CD14-positive monocyte (primary cell): ENCODE measurements around the gene RALA. TPM values are rescaled to one million over a fixed set of nuclear protein-coding genes. Genes with fewer than 3 reads are reported as not detected.

ENCODE experiments used
- DNase-seq, 3 donors: peaks; one replicate each; pipeline ENCODE4 v3.0.0-alpha.2; 2011 to 2022
- H2AFZ ChIP-seq: 2 replicates; pipeline ENCODE4 v1.6.0; 2012; ENCODE audit warnings: mild to moderate bottlenecking, low read depth, low read length, inconsistent platforms; ENCODE audit not compliant: insufficient read depth, poor library complexity, severe bottlenecking
- H3K27ac ChIP-seq, 2 donors: 1 replicate in 1 of 2; 2 replicates in 1 of 2; pipeline ENCODE4 v1.5.1; 2012 to 2013; ENCODE audit warnings: low read length in 2 of 2, control low read depth in 1 of 2, inconsistent platforms in 1 of 2, low read depth in 1 of 2, mild to moderate bottlenecking in 1 of 2
- H3K27me3 ChIP-seq, 2 donors: one replicate each; pipeline versions ENCODE4 v1.6.0 to v1.6.1; 2011 to 2013; ENCODE audit warnings: low read length in 2 of 2; ENCODE audit not compliant: control insufficient read depth in 2 of 2, insufficient read depth in 2 of 2
- H3K36me3 ChIP-seq, 2 donors: replicated peaks in 1 of 2; 1 replicate in 1 of 2; 2 replicates in 1 of 2; pipeline versions ENCODE4 v1.5.1 to v1.6.1; 2012 to 2013; ENCODE audit warnings: low read length in 2 of 2, control low read depth in 1 of 2, inconsistent platforms in 1 of 2, mild to moderate bottlenecking in 1 of 2; ENCODE audit not compliant: insufficient read depth in 2 of 2, control insufficient read depth in 1 of 2
- H3K4me1 ChIP-seq, 2 donors: 1 replicate in 1 of 2; 2 replicates in 1 of 2; pipeline versions ENCODE4 v1.5.1 to v1.6.1; 2012 to 2013; ENCODE audit warnings: low read length in 2 of 2, control low read depth in 1 of 2, inconsistent platforms in 1 of 2, mild to moderate bottlenecking in 1 of 2, moderate library complexity in 1 of 2; ENCODE audit not compliant: insufficient read depth in 2 of 2, control insufficient read depth in 1 of 2
- H3K4me2 ChIP-seq: replicated peaks from 2 replicates; pipeline ENCODE3; 2012; ENCODE audit warnings: low read length, moderate library complexity, mild to moderate bottlenecking; ENCODE audit not compliant: poor library complexity, severe bottlenecking; ENCODE audit errors: extremely low read depth
- H3K4me3 ChIP-seq, 3 experiments: fragments of 200-600 bp in 1 of 3; sonication (generic) in 1 of 3; replicated peaks in 1 of 3; 1 replicate in 2 of 3; 2 replicates in 1 of 3; pipeline ENCODE4 v1.5.1; 2011 to 2013; ENCODE audit warnings: low read length in 3 of 3, mild to moderate bottlenecking in 3 of 3, control low read depth in 2 of 3, low read depth in 2 of 3, inconsistent platforms in 1 of 3, moderate library complexity in 1 of 3
- H3K79me2 ChIP-seq: 2 replicates; pipeline ENCODE4 v1.6.0; 2012; ENCODE audit warnings: mild to moderate bottlenecking, control low read depth, inconsistent platforms, low read length, moderate library complexity; ENCODE audit not compliant: insufficient read depth
- H3K9ac ChIP-seq: 2 replicates; pipeline ENCODE4 v1.6.0; 2017; ENCODE audit warnings: low read length, mild to moderate bottlenecking; ENCODE audit not compliant: insufficient read depth, poor library complexity, severe bottlenecking
- H3K9me3 ChIP-seq, 2 donors: replicated peaks in 1 of 2; 1 replicate in 1 of 2; 2 replicates in 1 of 2; pipeline versions ENCODE4 v1.5.1 to v1.6.1; 2012 to 2013; ENCODE audit warnings: low read length in 2 of 2, control low read depth in 1 of 2; ENCODE audit not compliant: control insufficient read depth in 1 of 2, insufficient read depth in 1 of 2
- H4K20me1 ChIP-seq: 2 replicates; pipeline ENCODE4 v1.6.0; 2012; ENCODE audit warnings: mild to moderate bottlenecking, low read length, control low read depth, moderate library complexity; ENCODE audit not compliant: insufficient read depth
- H3K27ac Mint-ChIP-seq, 7 donors: one replicate each; pipeline ENCODE4 v1.8.0; 2020; ENCODE audit warnings: mild to moderate bottlenecking in 7 of 7, mixed read lengths in 7 of 7, moderate library complexity in 6 of 7, inconsistent platforms in 2 of 7
- H3K27me3 Mint-ChIP-seq, 3 donors: one replicate each; pipeline ENCODE4 v1.8.0; 2021 to 2022; ENCODE audit warnings: low read depth in 3 of 3, mild to moderate bottlenecking in 3 of 3, mixed read lengths in 3 of 3, moderate library complexity in 3 of 3, inconsistent platforms in 1 of 3
- H3K36me3 Mint-ChIP-seq, 2 donors: one replicate each; pipeline ENCODE4 v1.8.0; 2020; ENCODE audit warnings: mixed read lengths in 2 of 2, inconsistent platforms in 1 of 2, mild to moderate bottlenecking in 1 of 2
- H3K4me1 Mint-ChIP-seq: one replicate; pipeline ENCODE4 v1.8.0; 2020; ENCODE audit warnings: mild to moderate bottlenecking, mixed read lengths
- H3K4me3 Mint-ChIP-seq, 2 donors: one replicate each; pipeline ENCODE4 v1.8.0; 2020; ENCODE audit warnings: mild to moderate bottlenecking in 2 of 2, mixed read lengths in 2 of 2, moderate library complexity in 1 of 2
- H3K9me3 Mint-ChIP-seq, 7 donors: one replicate each; pipeline ENCODE4 v1.8.0; 2020 to 2022; ENCODE audit warnings: mixed read lengths in 7 of 7, mild to moderate bottlenecking in 6 of 7, moderate library complexity in 6 of 7, inconsistent platforms in 2 of 7
- CTCF ChIP-seq: fragments of 200-600 bp; IDR thresholded peaks from one replicate; pipeline ENCODE4 v1.8.0; 2022; ENCODE audit warnings: antibody characterized with exemption, mild to moderate bottlenecking
- WGBS: methylation state at CpG from one replicate; pipeline ENCODE4 v1.1.5; 2013; ENCODE audit warnings: missing lambda C conversion rate; ENCODE audit not compliant: insufficient coverage; 5-methylcytosine and 5-hydroxymethylcytosine counted together
- intact Hi-C, 2 donors: fragments of 100-400 bp; cut with micrococcal nuclease; formaldehyde crosslinking; loops; one replicate each; pipeline versions ENCODE4 v1.15.0 to v1.15.1; 2023
- polyA plus RNA-seq, 3 donors: library from polyadenylated mRNA; depleted of rRNA in 1 of 3; unstranded in 2 of 3; stranded (reverse) in 1 of 3; fragments of 300-500 nt in 2 of 3; fragments of >200 nt in 1 of 3; fragmentation: Illumina TruSeq in 2 of 3; gene quantifications; 1 replicate in 2 of 3; 2 replicates in 1 of 3; pipeline ENCODE4 v1.2.3, GENCODE V29; 2012 to 2021

Gene RALA
- polyA plus RNA-seq, 3 donors: 5.9 to 32.0 (median 30.8) TPM

GRCh38 chr7:39589323-39590111 is 33.9 kb upstream of the RALA start:
- peak; percentile 76 to 93 (median 86) for DNase-seq
- no peak overlapping the region for H2AFZ ChIP-seq
- no peaks in the 10 kb centered on the region for H3K79me2 ChIP-seq
- Mint-ChIP-seq H3K27ac (peak overlapping the region; percentile 19 to 89 (median 73)), H3K4me3 (no peak overlapping the region), H3K4me1 (peaks cover 22% of the 10 kb centered on the region), H3K36me3 (no peaks in the 10 kb centered on the region), H3K27me3 (peaks cover 0 to 2% (median 2%) of the 10 kb centered on the region in 3 donors), H3K9me3 (peaks cover 0 to 3% (median 0%) of the 10 kb centered on the region in 7 donors)
- peak overlapping the region in 1 of 2 donors; percentile 33 for H3K27ac ChIP-seq
- no peak overlapping the region for H3K9ac ChIP-seq
- no peaks in the 10 kb centered on the region for H3K27me3 ChIP-seq
- no peaks in the 10 kb centered on the region for H3K36me3 ChIP-seq
- intact Hi-C loops: loop anchor here in 1 of 2 donors (10.0 kb wide), 1 partner anchor 45 kb away; no protein-coding TSS in a partner anchor
- H3K4me1 ChIP-seq: peaks cover 5 to 10% of the 10 kb centered on the region in 2 donors
- no peak for TF ChIP-seq CTCF
- no peaks in the 10 kb centered on the region for H3K9me3 ChIP-seq
- WGBS: 0% methylated on average over 1 of the region's 7 CpGs
- H4K20me1 ChIP-seq: no peaks in the 10 kb centered on the region
- H3K4me2 ChIP-seq: no peak overlapping the region
- H3K4me3 ChIP-seq: no peak overlapping the region

DNA sequence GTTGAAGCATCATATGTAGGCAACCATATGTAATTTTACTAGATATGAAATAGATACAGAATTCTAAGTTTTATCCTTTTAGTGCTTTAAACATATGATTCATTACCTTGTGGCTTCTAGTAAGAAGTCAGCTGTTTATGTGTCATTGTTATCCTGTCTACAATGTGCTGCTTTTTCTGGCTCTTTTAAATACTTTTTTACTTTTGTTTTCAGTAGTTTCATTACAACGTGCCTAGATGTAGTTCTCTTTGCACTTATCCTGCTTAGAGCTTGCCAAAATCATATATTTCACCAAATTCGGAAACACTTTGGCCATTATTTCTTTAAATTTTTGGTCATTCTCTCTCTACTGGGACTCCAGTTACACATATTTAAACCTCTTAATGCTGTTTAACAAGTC is 30.8 kb upstream of the RALA start:
- Mint-ChIP-seq H3K9me3 (peaks cover 0 to 3% (median 0%) of the 10 kb centered on the region in 7 donors), H3K4me3 (no peak overlapping the region), H3K36me3 (no peaks in the 10 kb centered on the region), H3K27me3 (peaks cover 0 to 2% (median 0%) of the 10 kb centered on the region in 3 donors), H3K4me1 (peaks cover 22% of the 10 kb centered on the region), H3K27ac (peak overlapping the region in 1 of 7 donors; percentile 73)
- 13% methylated on average over 1 of the region's 2 CpGs for WGBS
- intact Hi-C loops: no loop called here
- no peak for TF ChIP-seq CTCF
- Histone ChIP-seq H3K79me2 (no peaks in the 10 kb centered on the region), H3K9me3 (no peaks in the 10 kb centered on the region), H3K9ac (no peak overlapping the region), H3K4me3 (no peak overlapping the region), H4K20me1 (no peaks in the 10 kb centered on the region), H3K27me3 (no peaks in the 10 kb centered on the region), H2AFZ (no peak overlapping the region), H3K27ac (no peak overlapping the region), H3K36me3 (no peaks in the 10 kb centered on the region), H3K4me1 (peaks cover 5 to 10% of the 10 kb centered on the region in 2 donors), H3K4me2 (no peak overlapping the region)
- DNase-seq: peak; percentile 16 to 67 (median 62)
